ENCODE measurements around the gene TMEM259.

TMEM259 gene

DNA sequence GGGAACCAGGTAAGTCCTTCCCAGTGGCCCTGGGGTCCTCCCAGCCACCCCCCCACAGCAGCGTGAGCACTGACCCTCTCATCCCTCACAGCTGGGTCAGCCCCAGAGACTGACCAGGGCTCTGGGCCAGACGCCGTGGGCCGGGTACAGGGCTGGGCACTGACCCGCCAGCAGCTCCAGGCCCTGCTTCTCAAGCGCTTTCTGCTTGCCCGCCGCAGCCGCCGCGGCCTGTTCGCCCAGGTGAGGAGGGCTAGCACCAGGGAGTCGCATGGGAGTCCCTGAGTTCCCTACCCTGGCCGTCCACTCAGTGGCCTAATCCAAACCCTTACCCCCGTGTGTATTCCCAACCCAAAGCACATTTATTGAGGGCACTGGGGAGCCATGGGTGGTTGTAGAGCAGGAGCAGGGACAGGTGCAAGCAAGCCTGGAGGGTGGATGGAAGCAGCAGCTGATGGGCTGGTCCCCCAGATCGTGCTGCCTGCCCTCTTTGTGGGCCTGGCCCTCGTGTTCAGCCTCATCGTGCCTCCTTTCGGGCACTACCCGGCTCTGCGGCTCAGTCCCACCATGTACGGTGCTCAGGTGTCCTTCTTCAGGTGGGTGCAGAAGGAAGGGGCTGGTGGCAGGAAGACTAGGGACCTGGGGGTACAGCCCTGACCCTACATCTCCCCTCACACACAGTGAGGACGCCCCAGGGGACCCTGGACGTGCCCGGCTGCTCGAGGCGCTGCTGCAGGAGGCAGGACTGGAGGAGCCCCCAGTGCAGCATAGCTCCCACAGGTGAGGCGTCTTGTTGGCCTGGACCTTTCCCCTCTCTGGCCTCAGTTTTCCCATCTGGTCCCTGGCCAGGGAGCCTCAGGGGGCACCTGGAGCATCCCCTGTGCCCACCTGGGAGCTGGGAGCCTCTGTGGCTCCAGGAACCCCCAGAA lies 33.4 kb upstream of the TMEM259 start:
- TF ChIP-seq, protein P1, sequence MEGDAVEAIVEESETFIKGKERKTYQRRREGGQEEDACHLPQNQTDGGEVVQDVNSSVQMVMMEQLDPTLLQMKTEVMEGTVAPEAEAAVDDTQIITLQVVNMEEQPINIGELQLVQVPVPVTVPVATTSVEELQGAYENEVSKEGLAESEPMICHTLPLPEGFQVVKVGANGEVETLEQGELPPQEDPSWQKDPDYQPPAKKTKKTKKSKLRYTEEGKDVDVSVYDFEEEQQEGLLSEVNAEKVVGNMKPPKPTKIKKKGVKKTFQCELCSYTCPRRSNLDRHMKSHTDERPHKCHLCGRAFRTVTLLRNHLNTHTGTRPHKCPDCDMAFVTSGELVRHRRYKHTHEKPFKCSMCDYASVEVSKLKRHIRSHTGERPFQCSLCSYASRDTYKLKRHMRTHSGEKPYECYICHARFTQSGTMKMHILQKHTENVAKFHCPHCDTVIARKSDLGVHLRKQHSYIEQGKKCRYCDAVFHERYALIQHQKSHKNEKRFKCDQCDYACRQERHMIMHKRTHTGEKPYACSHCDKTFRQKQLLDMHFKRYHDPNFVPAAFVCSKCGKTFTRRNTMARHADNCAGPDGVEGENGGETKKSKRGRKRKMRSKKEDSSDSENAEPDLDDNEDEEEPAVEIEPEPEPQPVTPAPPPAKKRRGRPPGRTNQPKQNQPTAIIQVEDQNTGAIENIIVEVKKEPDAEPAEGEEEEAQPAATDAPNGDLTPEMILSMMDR (IDR thresholded peaks at IDR 0.05): no peak
- no peak for DNase-seq (ENCODE audit: low spot score)
- Histone ChIP-seq H3K4me3 (no peak overlapping the region), H3K27ac (no peak overlapping the region)

DNA sequence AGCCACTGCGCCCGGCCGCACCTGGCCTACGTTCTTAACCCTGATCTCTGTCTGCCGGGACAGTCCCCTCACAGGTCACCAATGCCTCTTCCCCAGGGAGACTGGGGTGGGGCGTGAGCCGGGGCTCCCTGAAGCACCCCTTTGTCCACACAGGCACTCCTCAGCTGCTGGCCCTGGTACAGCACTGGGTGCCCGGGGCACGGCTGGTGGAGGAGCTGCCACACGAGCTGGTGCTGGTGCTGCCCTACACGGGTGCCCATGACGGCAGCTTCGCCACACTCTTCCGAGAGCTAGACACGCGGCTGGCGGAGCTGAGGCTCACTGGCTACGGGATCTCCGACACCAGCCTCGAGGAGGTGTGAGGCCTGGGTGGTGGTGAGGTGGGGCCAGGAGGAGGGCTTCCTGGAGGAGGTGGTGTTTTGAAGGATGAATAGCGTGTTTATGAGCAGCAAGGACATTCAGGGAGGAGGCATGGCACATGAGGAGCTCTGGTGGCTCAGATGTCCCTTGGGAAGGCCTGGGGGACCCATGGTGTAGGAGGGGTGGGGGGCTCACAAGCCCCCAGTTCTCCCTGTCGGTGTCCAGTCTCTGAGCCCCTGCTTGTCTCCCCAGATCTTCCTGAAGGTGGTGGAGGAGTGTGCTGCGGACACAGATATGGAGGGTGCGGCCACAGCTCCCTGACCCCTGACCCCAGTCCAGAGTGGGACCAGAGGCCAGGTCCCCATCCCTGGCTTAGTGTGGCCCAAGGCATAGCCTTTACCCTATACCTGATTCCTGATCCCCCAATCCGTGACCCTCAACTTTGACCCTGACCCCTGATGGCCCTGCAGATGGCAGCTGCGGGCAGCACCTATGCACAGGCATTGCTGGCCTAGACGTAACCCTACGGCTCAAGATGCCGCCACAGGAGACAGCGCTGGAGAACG lies 32.5 kb upstream of the TMEM259 start:
- no peak overlapping the region for H3K4me3 ChIP-seq
- H3K27ac ChIP-seq: no peak overlapping the region
- TF ChIP-seq, protein P1 (IDR thresholded peaks at IDR 0.05): no peak
- no peak for DNase-seq (ENCODE audit: low spot score)

DNA sequence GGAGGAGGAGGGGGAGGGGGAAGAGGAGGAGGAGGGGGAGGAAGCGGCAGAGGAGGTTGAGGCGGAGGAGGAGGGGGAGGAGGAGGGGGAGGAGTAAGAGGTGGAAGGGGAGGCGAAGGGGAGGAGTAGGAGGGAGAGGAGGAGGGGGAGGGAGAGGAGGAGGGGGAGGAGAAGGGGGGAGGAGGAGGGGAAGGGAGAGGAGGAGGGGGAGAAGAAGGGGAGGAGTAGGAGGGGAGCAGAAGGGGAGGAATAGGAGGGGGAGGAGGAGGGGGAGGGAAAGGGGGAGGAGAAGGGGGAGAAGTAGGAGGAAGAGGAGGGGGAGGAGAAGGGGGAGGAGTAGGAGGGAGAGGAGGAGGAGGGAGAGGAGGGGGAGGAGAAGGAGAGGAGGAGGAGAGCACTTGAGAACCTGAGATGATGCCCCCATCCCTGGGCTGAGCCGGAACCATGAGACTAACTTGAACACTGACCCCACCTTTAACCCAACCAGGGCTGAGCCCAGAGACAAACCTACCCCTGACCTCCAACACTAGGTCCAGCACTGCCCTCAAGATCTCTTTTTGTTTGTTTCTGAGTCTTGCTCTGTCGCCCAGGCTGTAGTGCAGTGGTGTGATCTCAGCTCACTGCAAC lies 31.5 kb upstream of the TMEM259 start:
- Histone ChIP-seq H3K4me3 (no peak overlapping the region), H3K27ac (no peak overlapping the region)
- no peak for DNase-seq (ENCODE audit: low spot score)
- TF ChIP-seq, protein P1 (IDR thresholded peaks at IDR 0.05): no peak

DNA sequence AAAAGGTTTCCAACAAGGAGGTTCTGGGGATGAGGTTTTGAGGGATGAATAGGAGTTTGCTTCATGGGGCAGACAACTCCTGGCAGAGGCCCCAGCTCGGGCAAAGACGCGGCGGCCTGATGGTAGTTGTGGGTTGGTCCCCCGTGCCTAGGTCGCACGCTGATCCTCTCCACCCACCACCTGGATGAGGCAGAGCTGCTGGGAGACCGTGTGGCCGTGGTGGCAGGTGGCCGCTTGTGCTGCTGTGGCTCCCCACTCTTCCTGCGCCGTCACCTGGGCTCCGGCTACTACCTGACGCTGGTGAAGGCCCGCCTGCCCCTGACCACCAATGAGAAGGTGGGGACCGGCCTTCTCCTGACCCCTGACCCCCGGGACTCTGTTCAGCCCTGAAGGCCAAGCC lies 30.9 kb upstream of the TMEM259 start:
- no peak for DNase-seq (ENCODE audit: low spot score)
- no peak overlapping the region for H3K27ac ChIP-seq
- H3K4me3 ChIP-seq: no peak overlapping the region
- TF ChIP-seq, protein P1 (IDR thresholded peaks at IDR 0.05): no peak

DNA sequence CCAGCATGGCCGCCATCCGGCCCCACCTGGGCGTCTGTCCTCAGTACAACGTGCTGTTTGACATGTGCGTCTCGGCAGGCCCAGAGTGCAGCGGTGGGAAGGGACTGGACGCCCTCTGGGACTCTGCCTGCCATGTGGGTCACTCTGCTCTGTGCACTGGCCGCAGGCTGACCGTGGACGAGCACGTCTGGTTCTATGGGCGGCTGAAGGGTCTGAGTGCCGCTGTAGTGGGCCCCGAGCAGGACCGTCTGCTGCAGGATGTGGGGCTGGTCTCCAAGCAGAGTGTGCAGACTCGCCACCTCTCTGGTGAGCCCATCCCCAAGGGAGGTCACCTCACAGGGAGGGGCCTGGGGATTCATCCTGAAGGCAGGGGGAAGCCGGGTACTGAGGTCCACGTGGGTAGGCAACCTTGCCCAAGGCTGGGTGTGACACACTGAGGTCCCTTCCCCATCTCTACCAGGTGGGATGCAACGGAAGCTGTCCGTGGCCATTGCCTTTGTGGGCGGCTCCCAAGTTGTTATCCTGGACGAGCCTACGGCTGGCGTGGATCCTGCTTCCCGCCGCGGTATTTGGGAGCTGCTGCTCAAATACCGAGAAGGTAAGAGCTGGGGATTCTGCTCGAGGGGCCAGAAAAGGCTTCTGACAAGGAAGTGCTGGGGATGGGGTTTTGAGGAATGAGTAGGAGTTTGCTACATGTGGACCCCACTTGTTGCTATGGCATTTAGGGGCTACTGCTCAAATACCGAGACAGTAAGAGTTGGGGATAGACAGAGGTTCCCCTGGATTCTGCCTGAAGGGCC lies 30.3 kb upstream of the TMEM259 start:
- Histone ChIP-seq H3K27ac (no peak overlapping the region), H3K4me3 (no peak overlapping the region)
- DNase-seq (ENCODE audit: low spot score): no peak
- TF ChIP-seq, protein P1 (IDR thresholded peaks at IDR 0.05): no peak

DNA sequence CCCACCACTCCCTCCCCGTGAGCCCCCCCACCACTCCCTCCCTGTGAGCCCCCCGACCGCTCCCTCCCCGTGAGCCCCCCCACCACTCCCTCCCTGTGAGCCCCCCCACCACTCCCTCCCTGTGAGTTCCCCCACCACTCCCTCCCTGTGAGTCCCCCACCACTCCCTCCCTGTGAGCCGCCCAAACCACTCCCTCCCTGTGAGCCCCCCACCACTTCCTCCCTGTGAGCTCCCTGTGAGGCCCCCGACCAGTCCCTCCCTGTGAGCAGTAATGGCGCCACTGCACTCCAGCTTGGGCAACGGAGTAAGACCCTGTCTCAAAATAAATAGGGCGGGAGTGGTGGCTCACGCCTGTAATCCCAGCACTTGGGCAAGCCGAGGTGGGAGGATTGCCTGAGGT lies 28.9 kb upstream of the TMEM259 start:
- Histone ChIP-seq H3K4me3 (no peak overlapping the region), H3K27ac (no peak overlapping the region)
- DNase-seq (ENCODE audit: low spot score): no peak
- TF ChIP-seq, protein P1 (IDR thresholded peaks at IDR 0.05): no peak

Measured in coronary artery (tissue), 2 donors.